Measurements from ENCODE around the gene SEC14L5. TPM values are rescaled to one million over a fixed set of nuclear protein-coding genes. Genes with fewer than 3 reads are reported as not detected.

Gene SEC14L5
- total RNA-seq, 2 donors from 2014 or later: 0.74 to 0.77 TPM

- Histone ChIP-seq H3K36me3 (no peaks in the 10 kb centered on the region), H3K9me3 (no peaks in the 10 kb centered on the region), H3K27ac (no peak overlapping the region), H3K4me3 (no peak overlapping the region), H3K4me1 (replicated peaks) (no peaks in the 10 kb centered on the region), H3K27me3 (replicated peaks; ENCODE audit: insufficient read depth) (no peaks in the 10 kb centered on the region)
- intact Hi-C loops (cut with DNase I): no loop called here
- no peak for DNase-seq (ENCODE audit: low spot score)
- TF ChIP-seq POLR2AphosphoS5 (IDR thresholded peaks at IDR 0.05): no peak
- TF ChIP-seq CTCF (IDR thresholded peaks at IDR 0.05): no peak
- no peak for TF ChIP-seq POLR2A (IDR thresholded peaks at IDR 0.05)
- 68% methylated on average over 4 of the region's 4 CpGs for WGBS
Observed at GRCh38 chr16:5011637-5012036, 53.5 kb downstream of the SEC14L5 start.

GRCh38 chr16:5012887-5013286, 54.8 kb downstream of the SEC14L5 start:
- H3K4me3 ChIP-seq: no peak overlapping the region
- 81% methylated on average over 6 of the region's 6 CpGs for WGBS
- no peak overlapping the region for H3K27ac ChIP-seq
- no peaks in the 10 kb centered on the region for H3K4me1 ChIP-seq (replicated peaks)
- H3K27me3 ChIP-seq (replicated peaks; ENCODE audit: insufficient read depth): no peaks in the 10 kb centered on the region
- intact Hi-C loops (cut with DNase I): no loop called here
- H3K9me3 ChIP-seq: no peaks in the 10 kb centered on the region
- no peak for DNase-seq (ENCODE audit: low spot score)
- TF ChIP-seq CTCF (IDR thresholded peaks at IDR 0.05) (no peak), POLR2AphosphoS5 (IDR thresholded peaks at IDR 0.05) (no peak), POLR2A (IDR thresholded peaks at IDR 0.05) (no peak)
- no peaks in the 10 kb centered on the region for H3K36me3 ChIP-seq

DNA sequence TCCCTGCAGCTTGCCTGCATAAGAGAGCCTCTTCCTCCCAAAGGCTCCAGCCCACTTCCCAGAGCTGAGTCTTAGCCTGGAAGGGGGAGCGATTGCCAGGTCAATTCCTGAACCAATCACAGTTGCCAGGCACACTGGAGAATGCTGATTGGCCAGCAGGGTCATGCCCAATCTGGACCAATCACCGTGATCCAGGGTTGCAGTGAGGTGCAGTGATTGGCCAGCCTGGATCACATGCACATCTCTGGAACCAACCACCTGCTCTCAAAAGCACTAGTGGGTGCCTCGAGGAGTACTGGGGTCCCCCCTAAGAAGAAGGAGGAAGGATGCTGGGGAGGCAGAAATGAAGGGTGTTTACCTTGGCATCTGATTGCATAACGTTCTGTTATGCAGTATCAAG, 57.2 kb downstream of the SEC14L5 start:
- WGBS: 69% methylated on average over 4 of the region's 4 CpGs
- Histone ChIP-seq H3K27me3 (replicated peaks; ENCODE audit: insufficient read depth) (no peaks in the 10 kb centered on the region), H3K27ac (no peak overlapping the region), H3K4me1 (replicated peaks) (no peaks in the 10 kb centered on the region), H3K9me3 (no peaks in the 10 kb centered on the region), H3K4me3 (no peak overlapping the region), H3K36me3 (no peaks in the 10 kb centered on the region)
- intact Hi-C loops (cut with DNase I): no loop called here
- no peak for TF ChIP-seq CTCF (IDR thresholded peaks at IDR 0.05)
- TF ChIP-seq POLR2A (IDR thresholded peaks at IDR 0.05): no peak
- TF ChIP-seq POLR2AphosphoS5 (IDR thresholded peaks at IDR 0.05): no peak
- no peak for DNase-seq (ENCODE audit: low spot score)

- H3K4me1 ChIP-seq (replicated peaks): no peaks in the 10 kb centered on the region
- intact Hi-C loops (cut with DNase I): no loop called here
- H3K36me3 ChIP-seq: no peaks in the 10 kb centered on the region
- no peak overlapping the region for H3K4me3 ChIP-seq
- no peaks in the 10 kb centered on the region for H3K9me3 ChIP-seq
- H3K27ac ChIP-seq: no peak overlapping the region
- no peak for TF ChIP-seq POLR2AphosphoS5 (IDR thresholded peaks at IDR 0.05)
- TF ChIP-seq POLR2A (IDR thresholded peaks at IDR 0.05): no peak
- no peak for TF ChIP-seq CTCF (IDR thresholded peaks at IDR 0.05)
- no peaks in the 10 kb centered on the region for H3K27me3 ChIP-seq (replicated peaks; ENCODE audit: insufficient read depth)
- 93% methylated on average over 4 of the region's 4 CpGs for WGBS
- DNase-seq (ENCODE audit: low spot score): no peak
Observed at GRCh38 chr16:5015887-5016286, 57.8 kb downstream of the SEC14L5 start.

- H3K9me3 ChIP-seq: no peaks in the 10 kb centered on the region
- DNase-seq (ENCODE audit: low spot score): no peak
- 80% methylated on average over 6 of the region's 6 CpGs for WGBS
- TF ChIP-seq CTCF (IDR thresholded peaks at IDR 0.05) (no peak), POLR2A (IDR thresholded peaks at IDR 0.05) (no peak), POLR2AphosphoS5 (IDR thresholded peaks at IDR 0.05) (no peak)
- H3K27ac ChIP-seq: no peak overlapping the region
- no peaks in the 10 kb centered on the region for H3K36me3 ChIP-seq
- H3K4me3 ChIP-seq: no peak overlapping the region
- no peaks in the 10 kb centered on the region for H3K27me3 ChIP-seq (replicated peaks; ENCODE audit: insufficient read depth)
- intact Hi-C loops (cut with DNase I): no loop called here
- H3K4me1 ChIP-seq (replicated peaks): no peaks in the 10 kb centered on the region
Observed at GRCh38 chr16:5016967-5017677, 59.0 kb downstream of the SEC14L5 start.

All from prostate gland (tissue), 2 donors.